SK-N-SH (cell line): ENCODE results near the gene PCK1.

Experiments used
- CTCF ChIP-seq: fragments of 200-600 bp; sonication (generic); IDR thresholded peaks from 2 replicates; pipeline ENCODE4 v1.6.1; 2017; ENCODE audit warnings: antibody characterized with exemption, mild to moderate bottlenecking, moderate library complexity
- EZH2phosphoT487 ChIP-seq: fragments of 200-600 bp; sonication (generic); IDR thresholded peaks from 2 replicates; pipeline ENCODE4 v1.6.1; 2017; ENCODE audit warnings: low read depth, mixed run types, mild to moderate bottlenecking, antibody characterized with exemption, moderate library complexity, borderline replicate concordance
- GABPA ChIP-seq: IDR thresholded peaks from 2 replicates; pipeline ENCODE4 v1.4.0; 2012; ENCODE audit warnings: low read depth, mild to moderate bottlenecking
- MXI1 ChIP-seq: IDR thresholded peaks from 2 replicates; pipeline ENCODE4 v1.6.1; 2012; ENCODE audit warnings: mild to moderate bottlenecking, low read depth, low read length, improper control_type of control experiment
- POLR2AphosphoS5 ChIP-seq: IDR thresholded peaks from 2 replicates; pipeline ENCODE4 v1.6.1; 2012; ENCODE audit warnings: low read depth, low read length
- RAD21 ChIP-seq: IDR thresholded peaks from 2 replicates; pipeline ENCODE4 v1.6.1; 2012; ENCODE audit warnings: mild to moderate bottlenecking, low read length

GRCh38 chr20:57546956-57547649 is 13.8 kb upstream of the PCK1 start:
- TF ChIP-seq CTCF (no peak), GABPA (no peak), EZH2phosphoT487 (no peak), RAD21 (no peak), MXI1 (no peak), POLR2AphosphoS5 (no peak)
